ENCODE results near the gene KCNN2. TPM values are rescaled to one million over a fixed set of nuclear protein-coding genes. Genes with fewer than 3 reads are reported as not detected.

KCNN2 gene
- total and polyA plus RNA-seq, 2 donors (not counting 3 experiments of a cell fraction or from before 2014, with no cell fraction given), result 0.32 to 1.9 TPM

GRCh38 chr5:114346181-114346580, 15.7 kb upstream of the KCNN2 start:
- Histone ChIP-seq H3K79me2 (ENCODE audit: control insufficient read depth, insufficient read depth, low read length) (no peaks in the 10 kb centered on the region), H3K27ac (ENCODE audit: insufficient read depth, low read depth, low read length) (no peak overlapping the region), H3K9me1 (replicated peaks; ENCODE audit: control insufficient read depth, extremely low read depth, insufficient read depth, low read length) (no peaks in the 10 kb centered on the region), H3K36me3 (ENCODE audit: control insufficient read depth in 2 of 2, extremely low read depth in 1 of 2, insufficient read depth in 2 of 2, low read length in 2 of 2) (no peaks in the 10 kb centered on the region), H2AFZ (ENCODE audit: low read depth, low read length) (no peak overlapping the region), H3K4me3 (replicated peaks in 1 of 3; ENCODE audit: insufficient read depth in 1 of 3, low read depth in 1 of 3, low read length in 3 of 3) (no peak overlapping the region), H3K9ac (replicated peaks; ENCODE audit: extremely low read depth, insufficient read depth, low read length) (no peak overlapping the region), H3K9me3 (replicated peaks; ENCODE audit: control insufficient read depth, insufficient read depth, low read length) (no peaks in the 10 kb centered on the region), H4K20me1 (replicated peaks; ENCODE audit: control insufficient read depth, extremely low read depth, insufficient read depth, low read length) (no peaks in the 10 kb centered on the region), H3K4me2 (ENCODE audit: insufficient read depth, low read length) (no peak overlapping the region), H3K4me1 (ENCODE audit: control insufficient read depth, extremely low read depth, insufficient read depth, low read length) (no peaks in the 10 kb centered on the region), H3K27me3 (ENCODE audit: control insufficient read depth in 2 of 2, insufficient read depth in 2 of 2, low read length in 2 of 2) (peaks cover 3 to 10% of the 10 kb centered on the region in 2 experiments)
- DNase-seq (ENCODE audit: low read depth, low spot score) (no peak), FAIRE-seq (no peak)
- dilution Hi-C loops (cut with MboI; ENCODE audit: extremely low pct_ligation_motif_present, low sequenced_read_pairs), result no loop called here
- intact Hi-C loops (cut with micrococcal nuclease), result no loop called here
- ChIA-PET POLR2A (no interaction called here), CTCF (interaction anchor here (0.6 to 0.7 kb wide), 2 partner anchors 8 to 665 kb away, joined by 3 read pairs; no protein-coding TSS in a partner anchor)
- BruUV-seq (replicated peaks), result no TSS peak
- TF ChIP-seq MYC (IDR thresholded peaks at IDR 0.05; ENCODE audit: low read depth, low read length) (no peak), POLR2A (IDR thresholded peaks at IDR 0.05; ENCODE audit: low read depth, low read length) (no peak), POLR2AphosphoS5 (IDR thresholded peaks at IDR 0.05; ENCODE audit: insufficient read depth, low read depth, low read length) (no peak), JUN (IDR thresholded peaks at IDR 0.05; ENCODE audit: borderline replicate concordance, insufficient read depth, insufficient read length, low read depth) (no peak), CTCF (IDR thresholded peaks at IDR 0.05; ENCODE audit: extremely low read depth in 1 of 2, insufficient read depth in 1 of 2, low read depth in 1 of 2, low read length in 2 of 2) (no peak), EZH2 (IDR thresholded peaks at IDR 0.05; ENCODE audit: borderline replicate concordance, low read depth, low read length, severe bottlenecking) (no peak)

Measured in endothelial cell of umbilical vein (primary cell).